Right renal pelvis (tissue), 4 donors: ENCODE results near the gene JCHAIN. TPM values are rescaled to one million over a fixed set of nuclear protein-coding genes. Genes with fewer than 3 reads are reported as not detected.
A peak's percentile ranks its signal among the peaks of the same experiment; 100 is the strongest.
"Not testable (repeated sequence)": the region's sequence is repeated elsewhere in the genome, so short reads cannot be mapped to it uniquely, and the experiment has no call there.

Experiments used
- DNase-seq, 4 donors: peaks; one replicate each; pipeline ENCODE4 v3.0.0-alpha.2; 2013; ENCODE audit warnings: low read depth in 4 of 4, low spot score in 3 of 4, missing footprints in 1 of 4
- polyA plus RNA-seq, 4 donors: library from polyadenylated mRNA; unstranded; fragments of 120-200 nt; gene quantifications; one replicate each; pipeline ENCODE4 v1.2.1, GENCODE V29; 2013; ENCODE audit not compliant: insufficient read length in 4 of 4

JCHAIN gene
- polyA plus RNA-seq = 1 to 10 TPM in 1 of 4 donors, under 1 TPM in 3; 0.54 to 1.1 (median 0.84) TPM

DNA sequence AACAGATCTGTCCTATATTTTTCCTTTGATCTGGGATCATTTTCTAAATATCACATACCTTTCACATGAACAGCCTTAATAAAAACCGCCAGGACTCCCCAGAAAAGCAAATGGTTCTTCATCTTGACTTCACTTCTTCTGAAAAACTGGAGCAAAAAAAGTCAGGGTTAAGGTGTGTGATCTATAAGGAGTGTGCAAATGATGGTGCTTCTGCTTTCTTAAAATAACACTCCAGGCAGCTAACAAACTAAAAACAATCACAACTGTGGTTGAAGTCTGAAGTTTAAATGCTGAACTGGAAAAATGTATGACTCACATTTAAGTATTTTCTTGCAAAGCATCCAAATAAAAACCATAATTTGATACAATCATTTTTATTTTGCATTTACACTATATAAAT is at the start of gene JCHAIN:
Gene JCHAIN (minus strand): TSS at position 140 of the 400 bp plus-strand sequence. CDS start 18 bp downstream, at position 122.
- DNase-seq = no peak

DNA sequence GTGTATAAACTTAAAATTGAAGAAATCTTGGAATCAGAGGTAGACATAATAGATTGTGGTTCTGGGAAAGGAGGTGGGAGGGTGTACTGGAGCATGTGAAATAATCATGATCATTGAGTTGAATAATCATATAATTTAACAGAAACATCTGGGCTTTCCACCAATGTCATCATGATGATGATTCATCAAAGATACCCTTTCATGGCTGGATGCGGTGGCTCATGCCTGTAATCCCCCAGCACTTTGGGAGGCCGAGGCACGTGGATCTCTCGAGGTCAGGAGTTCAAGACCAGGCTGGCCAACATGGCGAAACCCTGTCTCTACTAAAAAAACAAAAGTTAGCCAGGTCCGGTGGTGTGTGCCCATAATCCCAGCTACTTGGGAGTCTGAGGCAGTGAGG is 48.8 kb upstream of the JCHAIN start:
- no peak for DNase-seq

DNA sequence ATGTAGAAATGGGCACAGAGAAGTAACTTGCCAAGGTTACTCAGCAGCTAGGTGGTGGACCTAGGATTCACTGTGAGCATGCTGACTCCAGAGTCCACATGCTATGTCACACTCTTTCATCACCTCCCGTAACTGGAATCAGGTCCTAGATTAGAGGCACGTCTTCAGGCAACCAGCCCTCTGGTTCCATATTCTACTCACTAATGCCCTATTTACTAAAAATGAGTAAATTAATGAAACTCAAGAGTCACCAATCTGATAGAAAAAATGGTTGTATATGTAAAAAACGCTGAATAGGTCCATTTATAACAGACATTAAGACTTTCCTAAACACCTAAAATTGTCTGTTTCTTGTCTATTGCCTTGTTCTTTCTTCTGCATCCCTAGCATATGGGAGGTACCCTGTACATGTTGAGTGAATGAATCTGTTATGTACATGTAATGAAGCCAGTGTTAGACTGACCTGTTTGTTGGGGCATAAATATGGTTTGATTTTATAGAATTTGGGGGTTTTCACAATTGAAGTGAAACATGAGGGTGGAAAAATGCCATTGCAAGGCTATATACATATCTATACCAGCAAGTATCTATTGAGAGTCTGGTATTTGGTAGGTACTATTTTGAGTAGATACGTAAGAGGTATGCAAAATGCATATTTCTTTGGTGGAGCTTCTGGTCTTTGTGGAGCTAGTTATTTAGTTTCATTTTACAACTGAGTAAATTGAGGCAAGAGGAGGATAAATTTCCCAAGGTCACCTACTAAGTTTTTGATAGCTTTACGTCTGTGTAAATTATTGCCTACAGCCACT is 48.0 kb upstream of the JCHAIN start:
- no peak for DNase-seq

DNA sequence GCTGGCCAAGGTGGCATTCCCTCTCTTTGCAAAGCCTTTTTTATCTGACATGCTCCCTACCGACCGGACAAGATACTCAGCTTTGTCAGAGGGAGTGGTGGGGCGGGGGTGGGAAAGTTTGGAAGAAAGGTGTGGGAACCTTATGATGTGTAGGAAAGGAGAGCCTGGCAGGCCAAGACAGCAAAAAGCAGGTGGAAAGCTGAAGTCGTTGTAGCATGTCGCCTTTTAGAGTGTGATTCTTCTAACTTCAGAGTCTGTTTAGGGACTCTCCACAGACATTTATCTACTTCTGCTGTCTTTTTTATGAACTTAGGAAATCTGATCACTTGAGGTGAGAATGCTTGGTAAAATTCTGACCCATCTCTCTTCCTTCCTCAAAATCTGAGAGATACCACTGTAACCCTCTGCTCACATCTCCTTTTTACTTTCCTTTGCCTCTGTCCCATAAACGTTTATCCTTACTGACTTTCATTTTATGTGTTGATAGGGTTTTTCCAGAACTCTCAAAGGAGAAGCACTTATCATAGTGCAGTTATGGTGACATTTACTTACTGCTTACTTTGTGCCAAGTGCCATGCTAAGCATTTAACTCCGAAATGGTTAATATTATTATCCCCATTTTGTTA is 47.3 kb upstream of the JCHAIN start:
- DNase-seq = no peak

DNA sequence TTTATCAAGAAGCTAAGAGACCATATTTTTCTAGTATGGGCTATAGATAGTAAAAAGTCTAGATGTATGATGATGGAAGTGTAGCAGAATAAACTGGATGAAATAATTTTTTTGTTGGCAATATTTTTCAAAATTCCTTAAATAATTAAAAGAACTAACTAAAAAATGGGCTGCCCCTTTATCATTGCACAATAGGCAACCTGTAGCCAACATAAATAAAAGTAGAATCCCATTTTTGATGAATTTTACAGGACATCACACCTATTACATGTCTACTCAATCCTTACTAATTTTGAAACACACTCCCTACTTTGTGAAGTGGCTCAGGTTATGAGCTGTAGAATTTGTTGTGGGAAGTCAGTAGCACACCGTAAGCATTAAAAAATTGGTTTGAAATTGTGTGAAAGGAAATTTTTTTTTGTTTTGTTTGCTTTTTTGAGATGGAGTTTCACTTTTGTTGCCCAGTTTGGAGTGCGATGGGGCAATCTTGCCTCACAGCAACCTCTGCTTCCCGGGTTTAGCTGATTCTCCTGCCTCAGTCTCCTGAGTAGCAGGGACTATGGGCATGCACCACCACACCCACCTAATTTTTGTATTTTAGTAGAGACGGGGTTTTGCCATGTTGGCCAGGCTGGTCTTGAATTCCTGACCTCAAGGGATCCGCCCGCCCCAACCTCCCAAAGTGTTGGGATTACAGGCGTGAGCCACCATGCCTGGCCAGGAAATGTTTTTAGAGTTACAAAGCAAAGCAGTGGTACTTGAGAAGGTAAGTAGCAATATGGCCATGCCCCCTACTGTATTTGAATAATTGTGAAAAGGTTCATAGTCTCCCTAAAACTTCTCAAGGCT is 46.5 kb upstream of the JCHAIN start:
- no peak for DNase-seq

DNA sequence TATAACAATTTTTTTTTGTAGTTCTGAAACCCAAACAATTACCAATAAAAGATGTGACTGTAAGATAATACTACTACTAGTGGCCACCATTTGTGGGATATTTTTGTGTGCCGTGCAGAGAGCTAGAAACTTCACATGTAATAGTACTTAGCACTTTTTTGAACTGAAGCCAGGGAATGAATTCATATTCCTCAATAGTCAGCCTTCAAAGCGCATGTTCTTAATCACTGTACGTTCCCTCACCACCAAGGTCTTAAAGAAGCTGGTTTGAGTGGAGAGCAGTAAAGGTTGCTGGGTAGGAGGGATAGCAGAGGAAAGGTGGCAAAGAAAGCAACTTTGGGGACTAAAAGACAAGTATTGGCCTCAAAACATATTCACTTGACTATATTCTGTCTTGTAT is 45.8 kb upstream of the JCHAIN start:
- DNase-seq = no peak

DNA sequence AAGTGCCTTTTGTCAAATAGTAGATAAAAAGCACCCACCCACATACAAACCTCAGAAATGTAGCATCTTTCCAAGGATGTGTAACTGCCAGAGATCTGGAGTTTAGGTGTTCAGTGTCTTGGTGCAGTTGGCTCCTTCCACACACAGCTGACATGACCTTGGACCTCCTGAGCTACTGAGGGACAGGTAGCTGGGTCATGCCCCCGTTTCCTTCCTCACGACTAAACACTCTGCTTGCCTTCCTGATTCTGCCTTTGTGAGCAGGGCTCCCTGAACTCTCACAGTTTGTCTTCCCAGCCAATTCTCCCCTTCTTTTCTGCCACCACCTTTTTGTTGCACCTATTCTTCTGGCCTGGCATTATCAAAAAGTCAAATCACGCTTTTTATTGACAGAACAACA is 45.3 kb upstream of the JCHAIN start:
- no peak for DNase-seq

DNA sequence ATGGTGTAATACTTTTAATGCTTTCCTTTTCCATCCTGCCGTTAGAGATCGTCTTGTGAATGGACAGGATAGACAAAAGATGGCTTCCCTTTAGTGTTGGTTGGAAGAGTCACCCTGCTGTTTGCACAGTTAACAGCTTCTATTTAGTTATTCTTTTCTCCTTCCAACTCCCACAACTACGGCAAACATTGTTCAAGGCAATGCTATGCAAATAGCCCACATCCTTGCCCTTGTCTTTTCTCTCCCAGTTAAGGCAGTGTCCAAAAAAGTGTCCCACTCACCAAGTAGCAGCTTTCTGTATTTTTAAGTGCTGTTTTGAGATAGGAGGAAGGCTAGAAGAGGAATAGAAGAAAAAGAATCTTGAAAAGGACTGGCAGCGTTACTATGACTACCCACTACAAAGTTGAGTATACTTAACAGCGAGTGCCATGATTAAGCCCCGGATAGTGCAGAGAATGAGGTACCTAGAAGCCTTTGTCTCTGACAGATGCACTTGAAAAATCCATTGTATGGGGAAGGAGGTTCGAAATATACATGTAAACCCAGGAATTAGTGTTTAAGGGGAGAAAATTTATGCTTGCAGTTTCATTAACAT is 43.4 kb upstream of the JCHAIN start:
- DNase-seq = no peak

DNA sequence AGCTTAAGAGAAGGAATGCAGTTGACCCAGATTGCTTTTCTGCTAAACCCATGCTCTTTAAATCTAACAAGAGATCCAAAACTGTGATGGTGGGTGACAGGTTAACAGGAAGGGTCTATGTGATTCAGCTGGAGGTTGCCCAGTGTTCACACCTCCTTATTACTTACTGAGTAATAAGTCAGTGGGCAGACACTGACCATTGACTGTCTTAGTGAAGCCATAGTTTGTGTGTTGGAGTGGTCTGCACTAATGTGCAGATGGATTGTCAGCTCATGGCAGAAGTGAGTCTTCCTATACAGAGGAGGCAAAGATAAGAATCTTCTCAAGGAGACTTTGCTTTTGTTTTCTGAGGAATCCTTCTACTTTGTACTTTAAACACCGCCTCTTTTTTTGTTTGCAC is 40.2 kb upstream of the JCHAIN start:
- no peak for DNase-seq

DNA sequence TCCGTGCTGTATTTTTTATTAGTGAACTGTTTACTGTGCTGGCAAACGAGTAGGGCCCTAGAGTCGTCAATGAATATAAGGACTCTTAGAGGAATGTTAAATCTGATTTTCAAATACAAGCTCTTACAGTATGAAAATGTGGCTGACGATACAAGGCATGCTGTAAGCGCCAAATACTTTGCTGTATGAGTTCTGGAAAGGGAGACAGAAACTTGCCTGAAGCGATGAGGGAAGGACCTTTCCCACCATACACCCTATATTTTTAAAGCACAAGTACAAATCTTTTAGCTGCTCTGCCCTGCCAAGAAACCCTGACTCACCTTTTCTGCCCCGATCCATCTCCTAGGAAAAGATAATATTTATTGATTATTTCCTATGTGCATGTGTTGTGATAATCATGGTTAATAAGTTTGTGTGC is 39.7 kb upstream of the JCHAIN start:
- no peak for DNase-seq

DNA sequence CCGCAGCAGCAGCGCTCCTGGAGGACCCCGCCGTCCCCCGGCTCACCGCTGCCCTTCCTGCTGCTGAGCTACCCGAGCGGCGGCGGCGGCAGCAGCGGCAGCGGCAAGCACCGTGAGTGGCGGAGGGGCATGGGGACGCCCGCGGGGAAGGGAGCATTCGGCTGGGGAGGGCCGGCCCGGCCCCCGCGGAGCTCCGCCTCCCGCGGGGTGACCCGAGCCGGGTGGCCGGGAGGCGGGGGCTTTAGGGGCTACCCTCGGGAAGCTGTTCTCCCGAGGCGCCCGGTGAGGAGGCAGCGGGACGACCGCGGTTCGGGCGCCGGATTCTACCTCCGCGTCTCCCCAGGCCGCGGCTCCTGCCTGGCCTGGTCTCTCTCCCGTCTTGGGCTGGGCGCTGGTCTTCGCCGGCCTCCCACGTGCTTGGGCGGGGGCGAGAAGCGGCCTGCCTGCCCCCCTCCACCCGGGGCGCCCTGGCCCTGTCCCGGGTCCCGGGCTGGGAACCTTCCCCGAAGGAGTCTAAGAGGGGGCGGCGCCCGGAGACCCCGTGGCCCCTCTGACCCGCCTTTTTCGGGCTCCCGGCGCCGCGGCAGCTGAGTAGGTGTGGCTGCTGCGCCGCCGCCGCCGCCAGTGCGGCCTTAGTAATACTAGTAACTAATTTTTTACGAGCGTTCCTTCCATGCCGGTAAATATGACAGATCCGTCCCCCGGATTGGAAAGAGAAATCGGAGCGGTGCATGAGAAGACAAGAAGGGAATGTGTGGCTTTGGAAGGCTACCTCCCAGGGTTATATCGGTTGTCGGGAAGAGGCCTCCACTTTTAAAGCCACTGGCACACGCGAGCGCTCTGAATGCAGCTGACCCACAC is 39.1 kb upstream of the JCHAIN start:
- DNase-seq = no peak

DNA sequence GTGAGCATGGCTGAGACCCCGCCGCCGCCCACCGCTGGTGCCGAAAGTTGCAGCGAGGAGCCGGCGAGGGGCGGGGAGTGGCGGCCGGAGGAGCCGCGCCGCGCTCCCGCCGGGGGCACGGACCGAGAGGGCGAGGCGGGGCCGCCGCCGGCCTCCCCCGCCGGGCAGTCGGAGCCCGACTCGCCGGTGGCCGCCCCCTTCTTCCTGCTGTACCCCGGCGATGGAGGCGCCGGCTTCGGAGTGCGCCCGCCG is 38.5 kb upstream of the JCHAIN start:
- DNase-seq = no peak

DNA sequence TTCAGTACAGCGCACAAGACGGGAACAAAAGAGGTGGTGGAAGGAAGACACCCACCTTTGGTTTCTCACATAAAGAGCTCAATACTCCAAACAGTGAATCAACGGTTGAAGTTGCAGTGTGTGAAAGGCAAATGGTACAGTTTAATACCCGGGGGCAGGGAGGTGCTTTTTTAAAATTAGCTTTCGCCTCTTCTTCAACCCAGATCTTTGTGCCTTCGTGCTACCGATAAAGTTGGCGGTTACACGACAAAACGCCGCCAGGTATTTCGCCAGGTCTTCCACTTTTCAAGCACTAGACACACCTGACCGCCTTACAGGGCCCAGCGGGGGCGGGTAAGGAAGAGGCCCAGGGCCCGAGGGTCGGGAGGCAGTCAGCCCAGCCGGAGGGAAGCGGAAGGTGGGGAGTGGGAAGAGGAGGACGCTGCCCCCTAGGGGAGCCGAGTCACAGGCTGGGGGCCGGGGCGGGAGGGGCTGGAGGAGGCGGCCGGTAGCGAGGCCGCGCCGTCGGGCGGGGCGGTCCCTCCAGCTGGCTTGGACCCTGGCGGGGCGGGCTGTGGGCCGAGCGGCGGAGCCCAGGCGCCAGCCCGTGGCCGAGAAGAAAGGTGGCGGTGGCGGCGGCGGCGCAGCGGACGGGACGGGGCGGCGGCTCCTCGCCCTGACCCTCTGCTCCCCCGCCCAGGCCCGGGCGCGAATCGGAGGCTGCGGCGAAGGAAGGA is 38.1 kb upstream of the JCHAIN start:
- peak; percentile 67 to 79 (median 78) for DNase-seq

DNA sequence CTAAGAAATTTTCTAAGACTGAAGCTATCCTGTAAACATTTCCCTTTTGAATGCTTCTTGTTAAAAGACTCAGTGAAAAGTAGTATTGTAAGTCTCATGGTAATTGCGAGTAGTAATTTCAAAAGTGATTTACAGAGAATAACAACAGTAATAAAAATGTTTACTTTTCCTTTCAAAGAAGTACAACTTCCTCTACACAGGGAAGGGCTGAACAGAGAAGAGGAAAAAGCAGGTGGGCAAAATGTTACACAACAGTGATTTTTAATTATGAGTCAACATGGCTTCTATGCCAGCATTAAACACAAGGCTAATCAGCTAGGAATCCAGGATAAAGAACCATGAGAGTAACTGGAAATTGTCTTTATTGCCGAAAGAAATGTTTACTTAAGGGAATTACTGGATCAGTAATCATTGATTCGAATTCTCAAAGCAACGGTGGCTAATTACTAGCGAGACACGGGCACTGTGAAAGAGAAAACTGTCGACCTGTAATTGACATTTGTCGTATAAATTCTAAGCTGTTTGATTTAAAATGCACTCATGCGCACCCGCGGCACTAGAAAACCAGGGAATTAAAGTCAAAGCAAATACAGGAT is 37.4 kb upstream of the JCHAIN start:
- DNase-seq = no peak

DNA sequence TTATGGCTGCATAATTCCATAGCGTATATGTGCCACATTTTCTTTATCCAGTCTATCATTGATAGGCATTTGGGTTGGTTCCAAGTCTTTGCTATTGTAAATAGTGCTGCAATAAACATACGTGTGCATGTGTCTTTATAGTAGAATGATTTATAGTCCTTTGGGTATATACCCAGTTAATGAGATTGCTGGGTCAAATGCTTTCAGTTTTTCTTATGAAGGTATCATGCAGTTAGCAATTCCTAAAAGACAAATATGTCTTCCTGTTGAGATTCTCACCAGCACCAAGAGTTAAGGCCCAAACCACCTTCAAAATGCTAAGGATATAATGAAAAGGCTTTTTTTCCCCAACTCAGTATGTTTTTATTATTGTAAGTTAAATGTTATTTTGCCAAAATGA is 36.3 kb upstream of the JCHAIN start:
- not testable (repeated sequence) for DNase-seq

DNA sequence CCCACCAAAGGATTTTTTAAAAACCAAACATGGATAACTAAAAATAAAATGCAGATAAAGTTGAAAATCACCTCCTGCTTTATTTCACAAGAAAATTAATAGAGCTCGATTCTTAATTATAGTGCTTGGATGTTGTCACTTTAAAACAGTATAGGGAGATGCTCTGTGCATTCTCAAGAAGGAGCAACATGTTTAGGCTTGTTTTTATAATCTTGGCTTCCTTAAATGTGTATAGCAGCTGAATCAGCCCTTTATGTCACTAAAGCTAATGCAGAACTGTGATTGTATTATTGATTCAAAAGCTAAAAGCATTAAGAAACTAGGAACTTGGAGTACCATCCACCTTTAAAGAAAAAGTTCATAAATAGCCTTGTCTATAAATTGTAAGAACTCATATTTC is 35.0 kb upstream of the JCHAIN start:
- no peak for DNase-seq

DNA sequence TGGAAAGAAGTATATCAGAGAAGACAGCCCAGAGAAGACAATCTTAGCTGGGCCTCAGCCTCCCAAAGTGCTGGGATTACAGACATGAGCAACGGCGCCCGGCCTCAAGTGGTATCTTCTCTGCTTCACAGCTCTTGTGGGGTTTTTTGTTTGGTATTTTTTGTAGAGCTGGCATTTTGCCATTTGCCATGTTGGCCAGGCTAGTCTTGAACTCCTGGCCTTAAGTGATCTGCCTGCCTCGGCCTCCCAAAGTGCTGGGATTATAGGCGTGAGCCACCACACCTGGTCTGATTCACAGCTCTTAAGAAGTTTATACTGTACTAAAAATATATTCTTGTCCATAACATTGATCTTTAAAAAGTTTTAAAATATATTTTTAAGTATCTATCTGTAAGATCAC is 34.4 kb upstream of the JCHAIN start:
- DNase-seq = no peak

DNA sequence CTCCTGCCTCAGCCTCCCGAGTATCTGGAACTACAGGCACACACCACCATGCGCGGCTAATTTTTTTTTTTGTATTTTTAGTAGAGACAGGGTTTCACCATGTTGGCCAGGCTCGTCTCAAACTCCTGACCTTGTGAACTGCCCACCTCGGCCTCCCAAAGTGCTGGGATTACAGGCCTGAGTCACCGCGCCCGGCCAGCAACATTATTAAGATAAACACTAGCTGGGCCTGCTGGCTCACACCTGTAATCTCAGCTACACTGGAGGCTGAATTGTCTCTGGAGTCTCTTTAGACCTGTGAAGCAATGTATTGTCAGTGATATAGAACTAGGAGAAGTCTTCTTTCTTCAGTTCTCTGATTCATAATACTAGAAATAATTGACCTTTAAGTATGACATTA is 32.1 kb upstream of the JCHAIN start:
- not testable (repeated sequence) for DNase-seq

DNA sequence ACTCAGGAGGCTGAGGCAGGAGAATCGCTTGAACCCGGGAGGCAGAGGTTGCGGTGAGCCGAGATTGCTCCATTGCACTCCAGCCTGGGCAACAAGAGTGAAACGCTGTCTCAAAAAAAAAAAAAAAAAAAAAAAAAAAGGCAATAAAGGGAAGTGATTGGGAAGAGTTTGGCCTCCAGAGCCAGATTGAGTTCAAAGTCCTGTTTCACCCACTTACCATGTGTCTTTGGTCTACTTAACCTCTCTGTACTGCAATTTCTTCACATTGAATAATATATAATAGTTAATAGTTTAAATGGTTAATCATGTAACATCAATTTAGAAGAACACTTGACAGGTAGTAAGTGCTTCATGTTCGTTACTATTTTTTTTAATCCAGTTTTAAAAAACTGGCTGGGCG is 28.3 kb upstream of the JCHAIN start:
- not testable (repeated sequence) for DNase-seq
